GM23338 (cell line): Measurements from ENCODE around the gene AP1G1. TPM values are rescaled to one million over a fixed set of nuclear protein-coding genes. Genes with fewer than 3 reads are reported as not detected.

Experiments used
- ATAC-seq: fragments of 200-7000 bp; cut with Tn5 transposase; 3 replicates; pipeline ENCODE4 v1.9.1; 2020
- DNase-seq: peaks from one replicate; pipeline ENCODE4 v3.0.0-alpha.2; 2015; ENCODE audit warnings: low spot score
- H2AFZ ChIP-seq: fragments of 200-600 bp; sonication (generic); 2 replicates; pipeline ENCODE4 v1.8.0; 2016; ENCODE audit warnings: antibody characterized with exemption, mild to moderate bottlenecking, moderate library complexity
- H3F3A ChIP-seq: fragments of 200-600 bp; sonication (generic); replicated peaks from 2 replicates; pipeline ENCODE4 v1.8.0; 2017; ENCODE audit warnings: antibody characterized with exemption, mixed run types, low read depth
- H3K27ac ChIP-seq: fragments of 200-600 bp; sonication (generic); 2 replicates; pipeline ENCODE4 v1.6.1; 2016; ENCODE audit warnings: low read depth
- H3K27me3 ChIP-seq: fragments of 200-600 bp; sonication (generic); 2 replicates; pipeline ENCODE4 v1.8.0; 2016; ENCODE audit warnings: mild to moderate bottlenecking, mixed run types, moderate library complexity; ENCODE audit not compliant: insufficient read depth
- H3K36me3 ChIP-seq: fragments of 200-600 bp; sonication (generic); 2 replicates; pipeline ENCODE4 v1.8.0; 2016; ENCODE audit warnings: mild to moderate bottlenecking; ENCODE audit not compliant: insufficient read depth
- H3K4me1 ChIP-seq: fragments of 200-600 bp; sonication (generic); 2 replicates; pipeline ENCODE4 v1.8.0; 2016; ENCODE audit warnings: mild to moderate bottlenecking, moderate library complexity; ENCODE audit not compliant: insufficient read depth
- H3K4me2 ChIP-seq: fragments of 200-600 bp; sonication (generic); 2 replicates; pipeline ENCODE4 v1.7.1; 2017; ENCODE audit warnings: mixed run types
- H3K4me3 ChIP-seq: fragments of 200-600 bp; sonication (generic); 2 replicates; pipeline ENCODE4 v1.6.1; 2016; ENCODE audit warnings: mixed run types
- H3K79me2 ChIP-seq: fragments of 200-600 bp; sonication (generic); replicated peaks from 2 replicates; pipeline ENCODE4 v1.8.0; 2017; ENCODE audit warnings: mild to moderate bottlenecking; ENCODE audit not compliant: insufficient read depth
- H3K9me2 ChIP-seq: fragments of 200-600 bp; sonication (generic); 2 replicates; pipeline ENCODE4 v1.8.0; 2017; ENCODE audit not compliant: insufficient read depth
- H4K20me1 ChIP-seq: fragments of 200-600 bp; sonication (generic); replicated peaks from 2 replicates; pipeline ENCODE4 v1.8.0; 2017; ENCODE audit warnings: mild to moderate bottlenecking; ENCODE audit not compliant: insufficient read depth
- H3K27ac Mint-ChIP-seq: 2 replicates; pipeline ENCODE4 v1.8.0; 2020; ENCODE audit warnings: inconsistent platforms, mild to moderate bottlenecking, moderate library complexity, mixed read lengths
- H3K27me3 Mint-ChIP-seq: 3 replicates; pipeline ENCODE4 v1.8.0; 2022; ENCODE audit warnings: low read depth, mild to moderate bottlenecking, moderate library complexity, mixed read lengths, inconsistent platforms; ENCODE audit not compliant: insufficient read depth, poor library complexity
- H3K36me3 Mint-ChIP-seq: 3 replicates; pipeline ENCODE4 v1.8.0; 2021; ENCODE audit warnings: low read depth, mild to moderate bottlenecking, inconsistent platforms, moderate library complexity, mixed read lengths
- H3K4me1 Mint-ChIP-seq: 3 replicates; pipeline ENCODE4 v1.8.0; 2020; ENCODE audit warnings: mild to moderate bottlenecking, inconsistent platforms, mixed read lengths
- H3K4me3 Mint-ChIP-seq: 3 replicates; pipeline ENCODE4 v1.8.0; 2021; ENCODE audit warnings: moderate library complexity, mild to moderate bottlenecking, inconsistent platforms, mixed read lengths
- H3K9me3 Mint-ChIP-seq: 3 replicates; pipeline ENCODE4 v1.8.0; 2020; ENCODE audit warnings: moderate library complexity, mild to moderate bottlenecking, inconsistent platforms, mixed read lengths
- CREB1 ChIP-seq: fragments of 250-450 bp; sonication (Bioruptor Pico); IDR thresholded peaks from 2 replicates; pipeline ENCODE4 v1.5.0; 2020; ENCODE audit warnings: low read depth, mild to moderate bottlenecking, moderate library complexity
- EZH2phosphoT487 ChIP-seq: fragments of 200-600 bp; sonication (generic); IDR thresholded peaks from one replicate; pipeline ENCODE4 v1.8.1; 2018; ENCODE audit warnings: antibody characterized with exemption; ENCODE audit not compliant: unreplicated experiment
- POLR2AphosphoS5 ChIP-seq: IDR thresholded peaks from 2 replicates; pipeline ENCODE4 v1.6.1; 2016; ENCODE audit warnings: antibody characterized with exemption, low read depth
- STAT1 ChIP-seq: IDR thresholded peaks from one replicate; pipeline ENCODE4 v1.6.1; 2016; ENCODE audit warnings: antibody characterized with exemption; ENCODE audit not compliant: unreplicated experiment
- ZNF114 ChIP-seq: fragments of 250-450 bp; sonication (Bioruptor Pico); IDR thresholded peaks from 2 replicates; pipeline ENCODE4 v1.5.0; 2020; ENCODE audit warnings: mild to moderate bottlenecking, moderate library complexity
- polyA plus RNA-seq: library from polyadenylated mRNA; unstranded; fragments of >200 nt; fragmentation: Nextera tagmentation; extraction: Ambion mirVana; gene quantifications from 2 replicates; pipeline ENCODE4 v1.2.1, GENCODE V29; 2016
- total RNA-seq: library from RNA; depleted of rRNA; stranded (reverse); fragments of >200 nt; shearing (Covaris generic); gene quantifications from 2 replicates; pipeline ENCODE4 v1.2.3, GENCODE V29; 2014
- TF ChIP-seq, protein P1 (sequence below): fragments of 250-450 bp; sonication (Bioruptor Pico); IDR thresholded peaks from 2 replicates; pipeline ENCODE4 v1.5.0; 2020; ENCODE audit warnings: mild to moderate bottlenecking, moderate library complexity
- TF ChIP-seq, protein P2 (sequence below): IDR thresholded peaks from 2 replicates; pipeline ENCODE4 v1.6.1; 2016; ENCODE audit warnings: antibody characterized with exemption

Gene AP1G1
- total and polyA plus RNA-seq, 2 experiments from 2014 or later = 16.3 to 73.3 TPM

GRCh38 chr16:71794943-71795342, 13.7 kb downstream of the AP1G1 start (continued):
- TF ChIP-seq, protein P1, sequence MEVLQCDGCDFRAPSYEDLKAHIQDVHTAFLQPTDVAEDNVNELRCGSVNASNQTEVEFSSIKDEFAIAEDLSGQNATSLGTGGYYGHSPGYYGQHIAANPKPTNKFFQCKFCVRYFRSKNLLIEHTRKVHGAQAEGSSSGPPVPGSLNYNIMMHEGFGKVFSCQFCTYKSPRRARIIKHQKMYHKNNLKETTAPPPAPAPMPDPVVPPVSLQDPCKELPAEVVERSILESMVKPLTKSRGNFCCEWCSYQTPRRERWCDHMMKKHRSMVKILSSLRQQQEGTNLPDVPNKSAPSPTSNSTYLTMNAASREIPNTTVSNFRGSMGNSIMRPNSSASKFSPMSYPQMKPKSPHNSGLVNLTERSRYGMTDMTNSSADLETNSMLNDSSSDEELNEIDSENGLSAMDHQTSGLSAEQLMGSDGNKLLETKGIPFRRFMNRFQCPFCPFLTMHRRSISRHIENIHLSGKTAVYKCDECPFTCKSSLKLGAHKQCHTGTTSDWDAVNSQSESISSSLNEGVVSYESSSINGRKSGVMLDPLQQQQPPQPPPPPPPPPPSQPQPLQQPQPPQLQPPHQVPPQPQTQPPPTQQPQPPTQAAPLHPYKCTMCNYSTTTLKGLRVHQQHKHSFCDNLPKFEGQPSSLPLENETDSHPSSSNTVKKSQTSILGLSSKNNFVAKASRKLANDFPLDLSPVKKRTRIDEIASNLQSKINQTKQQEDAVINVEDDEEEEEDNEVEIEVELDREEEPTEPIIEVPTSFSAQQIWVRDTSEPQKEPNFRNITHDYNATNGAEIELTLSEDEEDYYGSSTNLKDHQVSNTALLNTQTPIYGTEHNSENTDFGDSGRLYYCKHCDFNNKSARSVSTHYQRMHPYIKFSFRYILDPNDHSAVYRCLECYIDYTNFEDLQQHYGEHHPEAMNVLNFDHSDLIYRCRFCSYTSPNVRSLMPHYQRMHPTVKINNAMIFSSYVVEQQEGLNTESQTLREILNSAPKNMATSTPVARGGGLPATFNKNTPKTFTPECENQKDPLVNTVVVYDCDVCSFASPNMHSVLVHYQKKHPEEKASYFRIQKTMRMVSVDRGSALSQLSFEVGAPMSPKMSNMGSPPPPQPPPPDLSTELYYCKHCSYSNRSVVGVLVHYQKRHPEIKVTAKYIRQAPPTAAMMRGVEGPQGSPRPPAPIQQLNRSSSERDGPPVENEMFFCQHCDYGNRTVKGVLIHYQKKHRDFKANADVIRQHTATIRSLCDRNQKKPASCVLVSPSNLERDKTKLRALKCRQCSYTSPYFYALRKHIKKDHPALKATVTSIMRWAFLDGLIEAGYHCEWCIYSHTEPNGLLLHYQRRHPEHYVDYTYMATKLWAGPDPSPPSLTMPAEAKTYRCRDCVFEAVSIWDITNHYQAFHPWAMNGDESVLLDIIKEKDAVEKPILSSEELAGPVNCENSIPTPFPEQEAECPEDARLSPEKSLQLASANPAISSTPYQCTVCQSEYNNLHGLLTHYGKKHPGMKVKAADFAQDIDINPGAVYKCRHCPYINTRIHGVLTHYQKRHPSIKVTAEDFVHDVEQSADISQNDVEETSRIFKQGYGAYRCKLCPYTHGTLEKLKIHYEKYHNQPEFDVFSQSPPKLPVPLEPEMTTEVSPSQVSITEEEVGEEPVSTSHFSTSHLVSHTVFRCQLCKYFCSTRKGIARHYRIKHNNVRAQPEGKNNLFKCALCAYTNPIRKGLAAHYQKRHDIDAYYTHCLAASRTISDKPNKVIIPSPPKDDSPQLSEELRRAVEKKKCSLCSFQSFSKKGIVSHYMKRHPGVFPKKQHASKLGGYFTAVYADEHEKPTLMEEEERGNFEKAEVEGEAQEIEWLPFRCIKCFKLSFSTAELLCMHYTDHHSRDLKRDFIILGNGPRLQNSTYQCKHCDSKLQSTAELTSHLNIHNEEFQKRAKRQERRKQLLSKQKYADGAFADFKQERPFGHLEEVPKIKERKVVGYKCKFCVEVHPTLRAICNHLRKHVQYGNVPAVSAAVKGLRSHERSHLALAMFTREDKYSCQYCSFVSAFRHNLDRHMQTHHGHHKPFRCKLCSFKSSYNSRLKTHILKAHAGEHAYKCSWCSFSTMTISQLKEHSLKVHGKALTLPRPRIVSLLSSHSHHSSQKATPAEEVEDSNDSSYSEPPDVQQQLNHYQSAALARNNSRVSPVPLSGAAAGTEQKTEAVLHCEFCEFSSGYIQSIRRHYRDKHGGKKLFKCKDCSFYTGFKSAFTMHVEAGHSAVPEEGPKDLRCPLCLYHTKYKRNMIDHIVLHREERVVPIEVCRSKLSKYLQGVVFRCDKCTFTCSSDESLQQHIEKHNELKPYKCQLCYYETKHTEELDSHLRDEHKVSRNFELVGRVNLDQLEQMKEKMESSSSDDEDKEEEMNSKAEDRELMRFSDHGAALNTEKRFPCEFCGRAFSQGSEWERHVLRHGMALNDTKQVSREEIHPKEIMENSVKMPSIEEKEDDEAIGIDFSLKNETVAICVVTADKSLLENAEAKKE (CRISPR knock-in tag) = no peak
- TF ChIP-seq, protein P2, sequence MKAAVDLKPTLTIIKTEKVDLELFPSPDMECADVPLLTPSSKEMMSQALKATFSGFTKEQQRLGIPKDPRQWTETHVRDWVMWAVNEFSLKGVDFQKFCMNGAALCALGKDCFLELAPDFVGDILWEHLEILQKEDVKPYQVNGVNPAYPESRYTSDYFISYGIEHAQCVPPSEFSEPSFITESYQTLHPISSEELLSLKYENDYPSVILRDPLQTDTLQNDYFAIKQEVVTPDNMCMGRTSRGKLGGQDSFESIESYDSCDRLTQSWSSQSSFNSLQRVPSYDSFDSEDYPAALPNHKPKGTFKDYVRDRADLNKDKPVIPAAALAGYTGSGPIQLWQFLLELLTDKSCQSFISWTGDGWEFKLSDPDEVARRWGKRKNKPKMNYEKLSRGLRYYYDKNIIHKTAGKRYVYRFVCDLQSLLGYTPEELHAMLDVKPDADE = no peak
- no peak for TF ChIP-seq ZNF114 (CRISPR knock-in tag)
- no peak for TF ChIP-seq POLR2AphosphoS5

GRCh38 chr16:71794018-71794417, 14.6 kb downstream of the AP1G1 start:
- no peaks in the 10 kb centered on the region for H3K4me1 Mint-ChIP-seq
- peaks cover 13% of the 10 kb centered on the region for H4K20me1 ChIP-seq
- H3K79me2 ChIP-seq = peaks cover 100% of the 10 kb centered on the region

More at GRCh38 chr16:71794018-71794417, 14.6 kb downstream of the AP1G1 start:
- Histone ChIP-seq H3K27ac (peak overlapping the region; percentile 53; the same call in 1 of the 2 replicates), H3K27me3 (no peaks in the 10 kb centered on the region), H3K4me2 (no peak overlapping the region), H2AFZ (no peak overlapping the region), H3K36me3 (no peaks in the 10 kb centered on the region), H3F3A (no peaks in the 10 kb centered on the region), H3K4me1 (no peaks in the 10 kb centered on the region), H3K9me2 (no peaks in the 10 kb centered on the region), H3K4me3 (no peak overlapping the region)
- ATAC-seq (no peak), DNase-seq (no peak)
- TF ChIP-seq CREB1 (CRISPR knock-in tag) (no peak), EZH2phosphoT487 (no peak), STAT1 (no peak)
- TF ChIP-seq, protein P1 (CRISPR knock-in tag) = no peak
- Mint-ChIP-seq H3K27ac (peak overlapping the region; percentile 77; the same call in 1 of the 2 replicates), H3K27me3 (no peaks in the 10 kb centered on the region), H3K4me3 (no peak overlapping the region), H3K36me3 (peaks cover 10% of the 10 kb centered on the region), H3K9me3 (no peaks in the 10 kb centered on the region)
